ENCODE measurements around the gene CLTC. TPM values are rescaled to one million over a fixed set of nuclear protein-coding genes. Genes with fewer than 3 reads are reported as not detected.
A peak's percentile ranks its signal among the peaks of the same experiment; 100 is the strongest.

The CLTC gene
- total and polyA plus RNA-seq, 2 of the 4 experiments (the other 2 are of a cell fraction), result 181 to 641 TPM

DNA sequence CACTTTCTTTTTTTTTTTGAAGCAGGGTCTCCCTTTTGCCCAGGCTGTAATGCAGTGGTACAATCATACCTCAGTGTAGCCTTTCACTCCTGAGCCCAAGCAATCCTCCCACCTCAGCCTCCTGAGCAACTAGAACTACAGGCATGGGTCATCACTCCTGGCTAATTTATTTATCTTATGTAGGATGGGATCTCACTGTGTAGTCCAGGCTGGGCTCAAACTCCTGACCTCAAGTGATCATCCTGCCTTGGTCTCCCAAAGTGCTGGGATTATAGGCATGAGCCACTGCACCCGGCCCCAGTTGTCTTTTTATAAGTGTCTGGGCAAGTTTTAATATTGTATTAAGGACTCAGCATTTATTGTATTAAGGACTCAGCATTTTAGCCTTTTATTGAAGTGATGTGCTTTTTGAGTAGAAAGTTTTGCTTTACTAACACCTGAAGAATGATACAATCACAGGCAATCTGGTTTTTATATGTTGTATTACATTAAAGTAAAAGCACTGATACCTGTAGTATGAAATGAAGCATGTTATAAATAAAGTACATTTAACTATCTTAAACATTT lies 110.7 kb downstream of the CLTC start:
- no peak overlapping the region for H3K18ac ChIP-seq (ENCODE audit: low read depth, low read length)
- no peak overlapping the region; the same call in 1 of the 2 replicates for H3K4ac ChIP-seq (ENCODE audit: low read depth, low read length)
- no peak overlapping the region for H2AFZ ChIP-seq (replicated peaks; ENCODE audit: low read length, poor library complexity)
- no peak overlapping the region for H2BK20ac ChIP-seq (ENCODE audit: low read depth, low read length)
- H3K56ac ChIP-seq (ENCODE audit: extremely low read depth, insufficient read depth, low read length), result no peak overlapping the region
- WGBS, 2 experiments (ENCODE audit: extremely low coverage in 2 of 2, insufficient read length in 1 of 2), result no CpG with 5 or more reads among the region's 1 CpG
- in situ Hi-C loops (cut with MboI; ENCODE audit: low sequenced_read_pairs) (no loop called here), intact Hi-C loops (cut with micrococcal nuclease) (no loop called here), dilution Hi-C loops (cut with HindIII; ENCODE audit: low sequenced_read_pairs, unreplicated experiment) (no loop called here)
- H3K23ac ChIP-seq (ENCODE audit: low read depth, low read length), result peak overlapping the region; percentile 34; the same call in 1 of the 2 replicates
- H2AK5ac ChIP-seq (ENCODE audit: low read depth, low read length), result peak overlapping the region; percentile 51; the same call in 1 of the 2 replicates
- H4K8ac ChIP-seq (ENCODE audit: low read depth in 2 of 2, low read length in 2 of 2), result no peak overlapping the region
- H2BK120ac ChIP-seq (ENCODE audit: low read depth, low read length), result no peak overlapping the region
- TF ChIP-seq, protein P1, sequence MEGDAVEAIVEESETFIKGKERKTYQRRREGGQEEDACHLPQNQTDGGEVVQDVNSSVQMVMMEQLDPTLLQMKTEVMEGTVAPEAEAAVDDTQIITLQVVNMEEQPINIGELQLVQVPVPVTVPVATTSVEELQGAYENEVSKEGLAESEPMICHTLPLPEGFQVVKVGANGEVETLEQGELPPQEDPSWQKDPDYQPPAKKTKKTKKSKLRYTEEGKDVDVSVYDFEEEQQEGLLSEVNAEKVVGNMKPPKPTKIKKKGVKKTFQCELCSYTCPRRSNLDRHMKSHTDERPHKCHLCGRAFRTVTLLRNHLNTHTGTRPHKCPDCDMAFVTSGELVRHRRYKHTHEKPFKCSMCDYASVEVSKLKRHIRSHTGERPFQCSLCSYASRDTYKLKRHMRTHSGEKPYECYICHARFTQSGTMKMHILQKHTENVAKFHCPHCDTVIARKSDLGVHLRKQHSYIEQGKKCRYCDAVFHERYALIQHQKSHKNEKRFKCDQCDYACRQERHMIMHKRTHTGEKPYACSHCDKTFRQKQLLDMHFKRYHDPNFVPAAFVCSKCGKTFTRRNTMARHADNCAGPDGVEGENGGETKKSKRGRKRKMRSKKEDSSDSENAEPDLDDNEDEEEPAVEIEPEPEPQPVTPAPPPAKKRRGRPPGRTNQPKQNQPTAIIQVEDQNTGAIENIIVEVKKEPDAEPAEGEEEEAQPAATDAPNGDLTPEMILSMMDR (conservative IDR thresholded peaks at IDR 0.05; ENCODE audit: low read depth, low read length), result no peak
- TF ChIP-seq, protein P2, sequence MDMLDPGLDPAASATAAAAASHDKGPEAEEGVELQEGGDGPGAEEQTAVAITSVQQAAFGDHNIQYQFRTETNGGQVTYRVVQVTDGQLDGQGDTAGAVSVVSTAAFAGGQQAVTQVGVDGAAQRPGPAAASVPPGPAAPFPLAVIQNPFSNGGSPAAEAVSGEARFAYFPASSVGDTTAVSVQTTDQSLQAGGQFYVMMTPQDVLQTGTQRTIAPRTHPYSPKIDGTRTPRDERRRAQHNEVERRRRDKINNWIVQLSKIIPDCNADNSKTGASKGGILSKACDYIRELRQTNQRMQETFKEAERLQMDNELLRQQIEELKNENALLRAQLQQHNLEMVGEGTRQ (IDR thresholded peaks at IDR 0.05; ENCODE audit: low read depth, low read length), result no peak
- no peak for TF ChIP-seq RFX5 (IDR thresholded peaks at IDR 0.05; ENCODE audit: low read depth, low read length)
- TF ChIP-seq SMC3 (IDR thresholded peaks at IDR 0.05; ENCODE audit: low read depth, low read length), result no peak
- no peak for TF ChIP-seq MAZ (IDR thresholded peaks at IDR 0.05; ENCODE audit: borderline replicate concordance, low read depth, low read length)
- TF ChIP-seq MXI1 (IDR thresholded peaks at IDR 0.05; ENCODE audit: borderline replicate concordance, low read depth, low read length), result no peak
- TF ChIP-seq MAFK (IDR thresholded peaks at IDR 0.05; ENCODE audit: low read depth, low read length), result no peak
- no peak for TF ChIP-seq BHLHE40 (IDR thresholded peaks at IDR 0.05; ENCODE audit: low read depth, low read length)
- TF ChIP-seq CEBPB (IDR thresholded peaks at IDR 0.05; ENCODE audit: low read depth, low read length), result no peak
- ChIA-PET CTCF (no interaction called here), POLR2A (ENCODE audit: unreplicated experiment) (interaction anchor here (0.8 kb wide), 1 partner anchor 107 kb away, joined by 10 read pairs; no protein-coding TSS in a partner anchor)
- H3K9me3 ChIP-seq (ENCODE audit: control insufficient read depth, insufficient read depth, low read length), result no peaks in the 10 kb centered on the region
- no peak overlapping the region for H3K4me3 ChIP-seq (ENCODE audit: insufficient read depth, low read depth, low read length)
- H3K27me3 ChIP-seq (ENCODE audit: control insufficient read depth, insufficient read depth, low read length), result no peaks in the 10 kb centered on the region
- H3K27ac ChIP-seq (ENCODE audit: insufficient read depth, low read length), result no peak overlapping the region
- H3K36me3 ChIP-seq (ENCODE audit: control insufficient read depth, insufficient read depth, low read length), result 0 out of 2 replicates have a peak, but pooled peaks cover 1% of the 10 kb centered on the region
- no peak overlapping the region for H3K4me2 ChIP-seq (ENCODE audit: low read depth, low read length)
- H4K5ac ChIP-seq (ENCODE audit: low read depth, low read length), result no peak overlapping the region
- H3K9me1 ChIP-seq (ENCODE audit: insufficient read depth, low read length), result peaks cover 2% of the 10 kb centered on the region; the same call in 1 of the 2 replicates
- no peaks in the 10 kb centered on the region for H4K20me1 ChIP-seq (ENCODE audit: insufficient read depth, low read length)
- no peaks in the 10 kb centered on the region; the same call in 1 of the 2 replicates for H3K4me1 ChIP-seq (ENCODE audit: control insufficient read depth, insufficient read depth, low read length)
- BruUV-seq (replicated peaks), result no TSS peak
- H3K79me1 ChIP-seq (ENCODE audit: low read depth in 1 of 2, low read length in 2 of 2), result peaks cover 16 to 60% of the 10 kb centered on the region in 2 experiments
- no peak overlapping the region for H3K9ac ChIP-seq (ENCODE audit: low read depth, low read length)
- DNase-seq (no peak), ATAC-seq (ENCODE audit: low read depth) (no peak)
- H2BK15ac ChIP-seq (ENCODE audit: low read depth, low read length), result no peak overlapping the region
- no peak overlapping the region for H3K14ac ChIP-seq (replicated peaks; ENCODE audit: low read depth, low read length)
- no peak overlapping the region for H2BK5ac ChIP-seq (ENCODE audit: low read depth, low read length, poor library complexity, severe bottlenecking)
- H4K91ac ChIP-seq (ENCODE audit: insufficient read depth, low read depth, low read length), result no peak overlapping the region
- no peak overlapping the region for H2AK9ac ChIP-seq (replicated peaks; ENCODE audit: low read depth, low read length, poor library complexity)
